DLD1 (cell line): Measurements from ENCODE around the gene ZNF143.
"Not testable (repeated sequence)": the region's sequence is repeated elsewhere in the genome, so short reads cannot be mapped to it uniquely, and the experiment has no call there.

Experiments used
- in situ Hi-C: cut with HindIII; loops from 2 replicates; pipeline ENCODE4 v1.10.0; 2017; ENCODE audit warnings: low sequenced_read_pairs

Gene ZNF143

GRCh38 chr11:9535189-9535781, 74.5 kb downstream of the ZNF143 start:
- in situ Hi-C loops: no loop called here

DNA sequence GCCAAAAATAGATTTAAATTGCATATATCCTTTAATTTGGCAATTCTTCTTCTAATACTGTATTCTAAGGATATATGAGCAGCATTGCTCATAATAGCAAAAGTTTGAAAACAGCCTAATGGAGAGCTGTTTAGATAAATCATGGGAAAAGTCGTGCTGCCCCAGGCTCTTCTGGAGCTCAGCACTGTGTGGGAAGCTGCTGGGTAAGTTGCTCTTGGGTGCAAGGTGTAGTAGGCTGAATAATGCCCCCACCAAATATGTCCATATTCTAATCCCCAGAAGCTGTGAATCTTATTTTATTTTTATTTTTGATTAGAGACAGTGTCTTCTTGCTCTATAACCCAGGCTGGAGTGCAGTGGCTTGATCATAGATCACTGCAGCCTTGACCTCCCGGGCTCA, 77.7 kb downstream of the ZNF143 start:
- in situ Hi-C loops: no loop called here

GRCh38 chr11:9549216-9549615, 88.4 kb downstream of the ZNF143 start:
- in situ Hi-C loops: not testable (repeated sequence)

DNA sequence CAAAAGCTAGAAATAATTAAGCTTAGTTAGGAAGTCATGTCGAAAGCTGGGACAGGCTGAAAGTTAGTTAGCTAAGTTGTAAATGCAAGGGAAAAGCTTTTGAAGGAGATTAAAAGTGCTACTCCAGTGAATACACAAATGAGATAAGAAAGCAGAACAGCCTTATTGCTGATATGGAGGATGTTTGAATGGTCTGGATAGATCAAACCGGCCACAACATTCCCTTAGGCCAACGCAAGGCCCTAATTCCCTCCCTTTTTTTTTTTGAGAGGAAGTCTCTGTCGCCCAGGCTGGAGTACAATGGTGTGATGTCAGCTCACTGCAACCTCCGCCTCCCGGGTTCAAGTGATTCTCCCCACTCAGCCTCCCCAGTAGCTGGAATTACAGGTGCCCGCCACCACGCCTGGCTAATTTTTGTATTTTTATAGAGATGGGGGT, 89.4 kb downstream of the ZNF143 start:
- in situ Hi-C loops: no loop called here

DNA sequence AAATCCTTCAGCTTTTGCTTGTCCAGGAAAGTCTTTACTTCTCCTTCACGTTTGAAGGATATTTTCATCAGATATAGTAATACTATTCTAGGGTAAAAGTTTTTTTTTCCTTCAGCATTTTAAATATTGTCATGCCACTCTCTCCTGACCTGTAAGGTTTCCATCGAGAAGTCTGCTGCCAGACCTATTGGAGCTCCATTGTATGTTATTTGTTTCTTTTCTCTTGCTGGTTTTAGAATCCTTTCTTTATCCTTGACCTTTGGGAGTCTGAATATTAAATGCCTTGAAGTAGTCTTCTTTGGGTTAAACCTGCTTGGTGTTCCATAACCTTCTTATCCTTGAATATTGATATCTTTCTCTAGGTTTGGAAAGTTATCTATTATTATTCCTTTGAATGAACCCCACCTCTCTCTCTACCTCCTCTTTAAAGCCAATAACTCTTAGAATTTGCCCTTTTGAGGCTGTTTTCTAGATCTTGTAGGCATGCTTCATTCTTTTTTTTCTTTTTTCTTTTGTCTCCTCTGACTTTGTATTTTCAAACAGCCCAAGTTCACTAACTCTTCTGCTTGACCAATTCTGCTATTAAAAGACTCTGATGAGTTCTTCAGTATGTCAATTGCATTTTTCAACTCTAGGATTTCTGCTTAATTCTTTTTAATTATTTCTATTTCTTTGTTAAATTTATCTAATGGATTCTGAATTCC, 100.6 kb downstream of the ZNF143 start:
- in situ Hi-C loops: no loop called here

DNA sequence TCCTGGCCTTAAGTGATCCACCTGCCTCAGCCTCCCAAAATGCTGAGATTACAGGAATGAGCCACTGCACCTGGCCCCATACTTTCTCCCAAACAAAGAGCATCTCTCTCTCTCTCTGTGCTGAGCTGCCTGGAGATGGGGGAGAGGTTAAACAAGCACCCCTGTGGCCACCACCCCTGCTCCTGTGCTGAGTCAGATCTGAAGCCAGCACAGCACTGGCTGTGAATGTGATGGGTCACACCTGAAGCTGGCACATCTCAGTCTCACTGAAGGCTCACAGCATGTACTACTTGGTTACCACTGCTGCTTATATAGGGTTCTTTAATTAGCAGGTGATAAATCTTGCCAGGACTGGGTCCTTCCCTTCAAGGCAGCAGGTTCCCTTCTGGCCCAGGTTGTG, 101.9 kb downstream of the ZNF143 start:
- in situ Hi-C loops: no loop called here

DNA sequence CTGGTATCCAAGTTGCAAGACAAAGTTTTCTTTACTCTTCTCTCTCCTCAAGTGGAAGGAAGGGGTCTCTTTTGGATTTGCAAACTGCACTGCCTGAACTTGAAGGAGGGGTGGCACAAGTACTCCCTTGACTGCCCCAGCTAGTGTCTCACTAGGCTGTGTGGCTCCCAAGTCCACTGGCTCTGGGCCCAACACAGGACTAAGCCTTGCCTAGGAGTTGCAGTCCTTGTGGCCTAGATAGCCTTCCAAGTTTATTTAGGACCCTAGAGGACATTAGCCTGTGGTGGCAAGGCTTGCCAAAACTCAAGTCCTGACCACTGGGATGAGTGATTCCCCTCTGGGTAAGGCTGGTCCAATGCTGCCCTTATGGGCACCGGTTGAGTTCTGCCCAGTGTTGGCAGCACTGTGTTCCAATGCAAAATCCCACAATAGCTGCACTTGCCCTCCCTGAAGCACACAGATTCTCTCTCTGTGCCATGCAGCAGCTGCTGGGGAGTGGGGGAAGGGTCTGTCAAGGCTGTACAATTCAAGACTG, 102.5 kb downstream of the ZNF143 start:
- in situ Hi-C loops: no loop called here

- in situ Hi-C loops: no loop called here
Measured at GRCh38 chr11:9565822-9566560, 105.2 kb downstream of the ZNF143 start.

DNA sequence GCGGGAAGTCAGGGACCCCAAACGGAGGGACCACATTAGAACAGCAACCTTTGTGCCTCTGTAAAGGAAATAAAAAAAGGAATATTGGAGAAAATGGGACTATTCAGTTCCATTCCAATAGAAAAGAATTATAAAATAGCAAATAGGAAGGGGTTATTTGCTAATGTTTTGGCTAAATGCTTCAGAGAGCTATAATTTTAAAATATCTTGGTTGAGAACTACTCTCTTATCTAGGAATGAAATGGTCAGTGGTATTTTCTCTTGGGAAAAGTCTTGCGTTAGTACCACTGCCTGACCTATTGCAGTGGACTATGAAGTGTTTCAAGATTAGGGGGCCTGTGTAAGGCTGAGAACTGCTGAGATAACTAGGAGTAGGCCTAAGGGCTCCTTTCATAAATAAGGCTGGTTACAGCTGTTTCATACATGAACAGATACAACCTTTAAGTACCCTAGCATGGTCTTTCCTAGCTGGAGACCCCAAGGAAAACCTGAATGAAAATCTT, 105.8 kb downstream of the ZNF143 start:
- in situ Hi-C loops: no loop called here

GRCh38 chr11:9567401-9567800, 106.6 kb downstream of the ZNF143 start:
- in situ Hi-C loops: no loop called here

GRCh38 chr11:9568161-9568853, 107.5 kb downstream of the ZNF143 start:
- in situ Hi-C loops: no loop called here

GRCh38 chr11:9568854-9569587, 108.2 kb downstream of the ZNF143 start:
- in situ Hi-C loops: no loop called here

DNA sequence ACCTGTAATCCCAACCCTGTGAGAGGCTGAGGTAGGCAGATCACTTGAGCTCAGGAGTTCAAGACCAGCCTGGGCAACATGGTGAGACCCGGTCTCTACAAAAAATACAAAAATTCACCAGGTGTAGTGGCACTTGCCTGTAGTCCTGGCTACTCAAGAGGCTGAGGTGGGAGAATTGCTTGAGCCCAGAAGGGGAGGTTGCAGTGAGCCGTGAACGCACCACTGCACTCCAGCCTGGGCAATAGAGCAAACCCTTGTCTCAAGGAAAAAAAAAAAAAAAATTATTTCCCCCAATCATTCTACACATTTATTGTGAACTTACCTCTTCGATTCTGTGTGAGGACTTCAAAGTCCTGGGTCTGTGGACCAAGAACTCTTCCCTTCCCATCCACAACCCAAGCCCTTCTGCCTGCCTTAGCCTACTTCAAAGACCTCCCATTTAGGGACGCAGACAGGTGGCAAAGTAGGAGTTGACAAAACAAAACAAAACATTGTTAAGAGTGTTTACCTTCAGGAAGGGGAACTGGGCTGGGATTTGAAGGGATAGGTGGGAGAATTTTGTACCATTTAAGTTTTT, 108.9 kb downstream of the ZNF143 start:
- in situ Hi-C loops: no loop called here

GRCh38 chr11:9570313-9571025, 109.7 kb downstream of the ZNF143 start:
- in situ Hi-C loops: no loop called here

GRCh38 chr11:9571071-9571762, 110.4 kb downstream of the ZNF143 start:
- in situ Hi-C loops: no loop called here

GRCh38 chr11:9571763-9572115, 110.9 kb downstream of the ZNF143 start:
- in situ Hi-C loops: no loop called here

- in situ Hi-C loops: no loop called here
Measured at GRCh38 chr11:9573052-9573774, 112.4 kb downstream of the ZNF143 start, which contains the start of gene WEE1. TSS of gene WEE1 (plus strand) at chr11:9573670. CDS start at chr11:9573934, 264 bp downstream.
